ENCODE results near the gene ST6GALNAC6.

DNA sequence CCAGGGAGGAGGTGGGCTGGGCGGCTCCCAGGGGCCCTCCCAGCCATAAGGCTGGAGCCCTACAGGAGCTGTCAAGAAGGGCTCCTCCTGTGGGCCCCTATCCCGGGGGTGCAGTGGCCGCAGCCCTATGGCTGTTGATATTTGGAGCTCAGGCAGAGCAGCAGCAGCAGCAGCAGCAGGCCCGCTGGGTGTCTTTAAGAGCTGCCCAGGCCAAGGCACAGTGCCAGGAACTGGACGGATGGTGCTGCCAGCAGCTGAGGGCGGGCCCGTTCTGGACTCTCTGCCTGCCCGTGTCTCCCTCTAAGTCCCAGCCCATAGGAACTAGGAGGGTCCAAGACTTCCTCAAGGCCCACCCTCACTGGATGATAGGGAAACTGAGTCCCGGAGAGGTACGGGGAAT lies 25.5 kb downstream of the ST6GALNAC6 start:
- TF ChIP-seq, protein P1, sequence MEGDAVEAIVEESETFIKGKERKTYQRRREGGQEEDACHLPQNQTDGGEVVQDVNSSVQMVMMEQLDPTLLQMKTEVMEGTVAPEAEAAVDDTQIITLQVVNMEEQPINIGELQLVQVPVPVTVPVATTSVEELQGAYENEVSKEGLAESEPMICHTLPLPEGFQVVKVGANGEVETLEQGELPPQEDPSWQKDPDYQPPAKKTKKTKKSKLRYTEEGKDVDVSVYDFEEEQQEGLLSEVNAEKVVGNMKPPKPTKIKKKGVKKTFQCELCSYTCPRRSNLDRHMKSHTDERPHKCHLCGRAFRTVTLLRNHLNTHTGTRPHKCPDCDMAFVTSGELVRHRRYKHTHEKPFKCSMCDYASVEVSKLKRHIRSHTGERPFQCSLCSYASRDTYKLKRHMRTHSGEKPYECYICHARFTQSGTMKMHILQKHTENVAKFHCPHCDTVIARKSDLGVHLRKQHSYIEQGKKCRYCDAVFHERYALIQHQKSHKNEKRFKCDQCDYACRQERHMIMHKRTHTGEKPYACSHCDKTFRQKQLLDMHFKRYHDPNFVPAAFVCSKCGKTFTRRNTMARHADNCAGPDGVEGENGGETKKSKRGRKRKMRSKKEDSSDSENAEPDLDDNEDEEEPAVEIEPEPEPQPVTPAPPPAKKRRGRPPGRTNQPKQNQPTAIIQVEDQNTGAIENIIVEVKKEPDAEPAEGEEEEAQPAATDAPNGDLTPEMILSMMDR (conservative IDR thresholded peaks at IDR 0.05; ENCODE audit: low read length) = no peak
- no peak for TF ChIP-seq EZH2phosphoT487 (IDR thresholded peaks at IDR 0.05; ENCODE audit: borderline replicate concordance)

All from Loucy (cell line).